IMR-90 (cell line): Measurements from ENCODE around the gene SESN1. TPM values are rescaled to one million over a fixed set of nuclear protein-coding genes. Genes with fewer than 3 reads are reported as not detected.

Source experiments
- ATAC-seq: fragments of 200-7000 bp; cut with Tn5 transposase; 2 replicates; pipeline ENCODE4 v1.9.1; 2020; ENCODE audit warnings: low read depth, mild to moderate bottlenecking, moderate library complexity
- BruUV-seq: library from RNA; stranded (reverse); fragments of 400-500 nt; replicated peaks from 2 replicates; lab custom pipeline; 2021; lab: Mats Ljungman, UMichigan
- CTCF ChIA-PET: fragments of 300-600 bp; formaldehyde crosslinking; extraction: SDS; loops from one replicate; lab custom pipeline; 2021; ENCODE audit warnings: antibody characterized with exemption; lab: Yijun Ruan, JAX
- POLR2A ChIA-PET: fragments of 300-600 bp; sonication (Branson Sonifier 250); formaldehyde crosslinking; loops from one replicate; lab custom pipeline; 2022; ENCODE audit warnings: antibody characterized with exemption; ENCODE audit not compliant: unreplicated experiment; lab: Charles Lee
- DNase-seq: peaks from one replicate; pipeline ENCODE4 v3.0.0; 2013
- H2AFZ ChIP-seq: replicated peaks from 2 replicates; pipeline ENCODE3; 2013; ENCODE audit warnings: low read length, mild to moderate bottlenecking; ENCODE audit not compliant: poor library complexity
- H2AK5ac ChIP-seq: 2 replicates; pipeline ENCODE4 v1.6.1; 2013; ENCODE audit warnings: low read depth, low read length, inconsistent platforms
- H2AK9ac ChIP-seq: replicated peaks from 2 replicates; pipeline ENCODE3; 2013; ENCODE audit warnings: mild to moderate bottlenecking, low read depth, low read length, moderate library complexity; ENCODE audit not compliant: poor library complexity
- H2BK120ac ChIP-seq: 2 replicates; pipeline ENCODE4 v1.6.1; 2013; ENCODE audit warnings: low read depth, low read length, inconsistent platforms
- H2BK15ac ChIP-seq: 3 replicates; pipeline ENCODE4 v1.6.1; 2013; ENCODE audit warnings: low read depth, low read length, inconsistent platforms
- H2BK20ac ChIP-seq: 2 replicates; pipeline ENCODE4 v1.6.1; 2013; ENCODE audit warnings: low read depth, mild to moderate bottlenecking, inconsistent platforms, low read length, moderate library complexity
- H2BK5ac ChIP-seq: 2 replicates; pipeline ENCODE4 v1.6.1; 2013; ENCODE audit warnings: mild to moderate bottlenecking, low read depth, low read length, inconsistent platforms; ENCODE audit not compliant: poor library complexity, severe bottlenecking
- H3K14ac ChIP-seq: replicated peaks from 2 replicates; pipeline ENCODE4 v1.6.1; 2013; ENCODE audit warnings: low read depth, low read length, inconsistent platforms
- H3K18ac ChIP-seq: 2 replicates; pipeline ENCODE4 v1.6.1; 2013; ENCODE audit warnings: low read depth, low read length, control low read depth
- H3K23ac ChIP-seq: 2 replicates; pipeline ENCODE4 v1.6.1; 2013; ENCODE audit warnings: low read depth, low read length, inconsistent platforms
- H3K27ac ChIP-seq: 2 replicates; pipeline ENCODE4 v1.5.1; 2013; ENCODE audit warnings: mild to moderate bottlenecking, control low read depth, low read length; ENCODE audit not compliant: insufficient read depth
- H3K27me3 ChIP-seq: 2 replicates; pipeline ENCODE4 v1.6.1; 2013; ENCODE audit warnings: low read length; ENCODE audit not compliant: control insufficient read depth, insufficient read depth
- H3K36me3 ChIP-seq: 2 replicates; pipeline ENCODE4 v1.6.1; 2013; ENCODE audit warnings: low read length, mixed read lengths; ENCODE audit not compliant: control insufficient read depth, insufficient read depth
- H3K4ac ChIP-seq: 2 replicates; pipeline ENCODE4 v1.6.1; 2013; ENCODE audit warnings: low read depth, low read length, inconsistent platforms
- H3K4me1 ChIP-seq: 2 replicates; pipeline ENCODE4 v1.6.1; 2013; ENCODE audit warnings: low read length, mixed read lengths; ENCODE audit not compliant: control insufficient read depth, insufficient read depth
- H3K4me2 ChIP-seq: 2 replicates; pipeline ENCODE4 v1.6.1; 2013; ENCODE audit warnings: low read depth, mild to moderate bottlenecking, control low read depth, low read length, moderate library complexity
- H3K4me3 ChIP-seq: 2 replicates; pipeline ENCODE4 v1.5.1; 2013; ENCODE audit warnings: low read depth, mild to moderate bottlenecking, control low read depth, low read length, moderate library complexity; ENCODE audit not compliant: insufficient read depth
- H3K56ac ChIP-seq: 2 replicates; pipeline ENCODE4 v1.6.1; 2013; ENCODE audit warnings: low read length, inconsistent platforms; ENCODE audit not compliant: insufficient read depth; ENCODE audit errors: extremely low read depth
- H3K79me1 ChIP-seq, 2 experiments: 2 replicates each; pipeline ENCODE4 v1.6.1; 2013; ENCODE audit warnings: low read length in 2 of 2, inconsistent platforms in 1 of 2, low read depth in 1 of 2
- H3K9ac ChIP-seq: 2 replicates; pipeline ENCODE4 v1.6.1; 2013; ENCODE audit warnings: low read depth, low read length, control low read depth
- H3K9me1 ChIP-seq: 2 replicates; pipeline ENCODE4 v1.6.1; 2013; ENCODE audit warnings: low read length, inconsistent platforms; ENCODE audit not compliant: insufficient read depth
- H3K9me3 ChIP-seq: 2 replicates; pipeline ENCODE4 v1.6.1; 2013; ENCODE audit warnings: low read length; ENCODE audit not compliant: control insufficient read depth, insufficient read depth
- H4K20me1 ChIP-seq: 2 replicates; pipeline ENCODE4 v1.6.1; 2013; ENCODE audit warnings: low read length, inconsistent platforms; ENCODE audit not compliant: insufficient read depth
- H4K5ac ChIP-seq: 2 replicates; pipeline ENCODE4 v1.6.1; 2013; ENCODE audit warnings: mild to moderate bottlenecking, low read depth, low read length, control low read depth
- H4K8ac ChIP-seq, 2 experiments: 2 replicates each; pipeline ENCODE4 v1.6.1; 2013; ENCODE audit warnings: low read depth in 2 of 2, low read length in 2 of 2, control low read depth in 1 of 2, inconsistent platforms in 1 of 2
- H4K91ac ChIP-seq: 2 replicates; pipeline ENCODE4 v1.6.1; 2013; ENCODE audit warnings: low read depth, low read length, inconsistent platforms; ENCODE audit not compliant: insufficient read depth
- BHLHE40 ChIP-seq: fragments of 150-350 bp; IDR thresholded peaks from 2 replicates; pipeline ENCODE4 v1.6.1; 2016; ENCODE audit warnings: mild to moderate bottlenecking, low read depth, low read length
- CEBPB ChIP-seq: IDR thresholded peaks from 2 replicates; pipeline ENCODE4 v1.6.1; 2012; ENCODE audit warnings: low read depth, low read length, improper control_type of control experiment
- CHD1 ChIP-seq: IDR thresholded peaks from 2 replicates; pipeline ENCODE4 v1.6.1; 2012; ENCODE audit warnings: low read depth, low read length, improper control_type of control experiment
- FOS ChIP-seq: fragments of 150-350 bp; IDR thresholded peaks from 2 replicates; pipeline ENCODE4 v1.6.1; 2016; ENCODE audit warnings: low read depth, low read length
- MAFK ChIP-seq: IDR thresholded peaks from 2 replicates; pipeline ENCODE4 v1.6.1; 2012; ENCODE audit warnings: low read depth, low read length, improper control_type of control experiment
- MAZ ChIP-seq: IDR thresholded peaks from 2 replicates; pipeline ENCODE4 v1.6.1; 2012; ENCODE audit warnings: low read depth, mild to moderate bottlenecking, low read length, improper control_type of control experiment, moderate library complexity, borderline replicate concordance
- MXI1 ChIP-seq: IDR thresholded peaks from 2 replicates; pipeline ENCODE4 v1.6.1; 2012; ENCODE audit warnings: low read depth, mild to moderate bottlenecking, low read length, moderate library complexity, borderline replicate concordance
- NFE2L2 ChIP-seq: fragments of 150-350 bp; IDR thresholded peaks from 2 replicates; pipeline ENCODE4 v1.6.1; 2016; ENCODE audit warnings: low read depth, mild to moderate bottlenecking, low read length
- POLR2A ChIP-seq: IDR thresholded peaks from 2 replicates; pipeline ENCODE4 v1.6.1; 2012; ENCODE audit warnings: mild to moderate bottlenecking, low read depth, low read length
- RAD21 ChIP-seq: IDR thresholded peaks from 2 replicates; pipeline ENCODE4 v1.6.1; 2012; ENCODE audit warnings: low read length, improper control_type of control experiment
- RCOR1 ChIP-seq: IDR thresholded peaks from 2 replicates; pipeline ENCODE4 v1.6.1; 2012; ENCODE audit warnings: mild to moderate bottlenecking, low read length, improper control_type of control experiment; ENCODE audit not compliant: insufficient replicate concordance
- RFX5 ChIP-seq: IDR thresholded peaks from 2 replicates; pipeline ENCODE4 v1.8.0; 2012; ENCODE audit warnings: low read depth, mild to moderate bottlenecking, low read length, moderate library complexity
- SMC3 ChIP-seq: fragments of 150-350 bp; IDR thresholded peaks from 2 replicates; pipeline ENCODE4 v1.6.1; 2016; ENCODE audit warnings: low read depth, mild to moderate bottlenecking, antibody characterized with exemption, low read length, moderate library complexity
- WGBS, 2 experiments: methylation state at CpG; one replicate each; pipeline versions ENCODE4 v1.1.5 to v1.1.7; 2013; ENCODE audit warnings: missing lambda C conversion rate in 2 of 2; ENCODE audit not compliant: insufficient read length in 1 of 2; ENCODE audit errors: extremely low coverage in 2 of 2; 5-methylcytosine and 5-hydroxymethylcytosine counted together
- dilution Hi-C: fragments of 300-500 bp; cut with HindIII; formaldehyde crosslinking; loops from one replicate; pipeline ENCODE4 v1.14.3; 2018; ENCODE audit warnings: low sequenced_read_pairs; ENCODE audit not compliant: unreplicated experiment
- in situ Hi-C: fragments of 300-500 bp; cut with MboI; formaldehyde crosslinking; loops from 3 replicates; pipeline ENCODE4 v1.14.3; 2019; ENCODE audit warnings: low sequenced_read_pairs, inconsistent platforms, mixed read lengths
- intact Hi-C: fragments of 100-400 bp; cut with micrococcal nuclease; formaldehyde crosslinking; loops from 2 replicates; pipeline ENCODE4 v1.10.0; 2022
- polyA plus RNA-seq, 3 experiments: library from polyadenylated mRNA; depleted of rRNA; stranded (reverse); fragments of >200 nt; gene quantifications; 2 replicates each; pipeline ENCODE4 v1.2.3, GENCODE V29; 2012; ENCODE audit warnings: low replicate concordance in 1 of 3
- total RNA-seq: library from RNA; depleted of rRNA; stranded (reverse); fragments of >200 nt; gene quantifications from 2 replicates; pipeline ENCODE4 v1.2.3, GENCODE V29; 2012
- TF ChIP-seq, protein P1 (sequence below): conservative IDR thresholded peaks from 2 replicates; pipeline ENCODE4 v1.5.1; 2012; ENCODE audit warnings: mild to moderate bottlenecking, low read depth, low read length, improper control_type of control experiment
- TF ChIP-seq, protein P2 (sequence below): fragments of 150-350 bp; IDR thresholded peaks from 2 replicates; pipeline ENCODE4 v1.6.1; 2017; ENCODE audit warnings: mild to moderate bottlenecking, antibody characterized with exemption, low read length, low read depth
- TF ChIP-seq, protein P3 (sequence below): fragments of 150-350 bp; IDR thresholded peaks from 2 replicates; pipeline ENCODE4 v1.6.1; 2016; ENCODE audit warnings: low read depth, mild to moderate bottlenecking, low read length, moderate library complexity, borderline replicate concordance

The SESN1 gene
- total and polyA plus RNA-seq, 2 of the 4 experiments (the other 2 are of a cell fraction): 9.7 to 16.7 TPM

DNA sequence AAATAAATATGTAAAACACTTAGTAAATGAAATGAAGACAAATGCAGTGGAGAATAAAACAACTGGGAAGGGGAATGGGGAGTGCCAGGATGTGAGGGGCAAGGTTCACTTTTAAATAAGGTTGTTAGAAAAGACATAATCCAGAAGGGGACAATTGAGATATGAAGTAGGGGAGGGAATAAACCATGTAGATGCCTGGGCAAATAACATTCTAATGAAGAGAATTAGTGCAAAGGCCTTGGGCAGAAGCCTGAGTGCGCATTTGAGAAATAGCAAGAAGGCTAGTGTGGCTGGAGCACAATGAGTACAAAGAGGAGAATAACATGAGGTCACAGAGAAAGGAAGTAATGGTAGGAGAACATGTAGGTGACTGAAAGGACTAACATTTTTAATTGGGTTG is 3.0 kb upstream of the SESN1 start:
- H3K4me2 ChIP-seq: no peak overlapping the region
- no peak overlapping the region for H3K23ac ChIP-seq
- intact Hi-C loops (no loop called here), dilution Hi-C loops (no loop called here), in situ Hi-C loops (no loop called here)
- no peak overlapping the region for H3K4me3 ChIP-seq
- no peaks in the 10 kb centered on the region for H3K9me3 ChIP-seq
- H3K14ac ChIP-seq: no peak overlapping the region
- peaks cover 7% of the 10 kb centered on the region; the same call in 1 of the 2 replicates for H4K20me1 ChIP-seq
- no peak overlapping the region for H4K91ac ChIP-seq
- H3K36me3 ChIP-seq: 0 out of 2 replicates have a peak, but pooled peaks cover 2% of the 10 kb centered on the region
- H2AK5ac ChIP-seq: no peak overlapping the region
- peaks cover 2% of the 10 kb centered on the region; the same call in 1 of the 2 replicates for H3K4me1 ChIP-seq
- POLR2A ChIA-PET: no interaction called here
- BruUV-seq: no TSS peak
- ATAC-seq (no peak), DNase-seq (no peak)
- H3K18ac ChIP-seq: no peak overlapping the region
- H2BK5ac ChIP-seq: no peak overlapping the region
- no peak overlapping the region for H3K27ac ChIP-seq
- no peak overlapping the region for H3K9ac ChIP-seq
- H3K56ac ChIP-seq: no peak overlapping the region
- H2BK120ac ChIP-seq: no peak overlapping the region
- WGBS, 2 experiments: 100% methylated on average over 1 of the region's 1 CpG; no CpG with 5 or more reads in 1 of the 2 experiments
- no peak overlapping the region for H4K5ac ChIP-seq
- no peak overlapping the region for H3K4ac ChIP-seq
- H2AK9ac ChIP-seq: no peak overlapping the region
- H4K8ac ChIP-seq: no peak overlapping the region
- H2BK15ac ChIP-seq: no peak overlapping the region
- CTCF ChIA-PET: no interaction called here
- no peaks in the 10 kb centered on the region for H3K27me3 ChIP-seq
- H3K79me1 ChIP-seq: peaks cover 30 to 47% of the 10 kb centered on the region in 2 experiments
- TF ChIP-seq BHLHE40 (no peak), POLR2A (no peak), SMC3 (no peak), RFX5 (no peak), NFE2L2 (no peak), FOS (no peak), RCOR1 (no peak), MXI1 (no peak), MAFK (no peak), CEBPB (no peak), MAZ (no peak), RAD21 (no peak), CHD1 (no peak)
- TF ChIP-seq, protein P1, sequence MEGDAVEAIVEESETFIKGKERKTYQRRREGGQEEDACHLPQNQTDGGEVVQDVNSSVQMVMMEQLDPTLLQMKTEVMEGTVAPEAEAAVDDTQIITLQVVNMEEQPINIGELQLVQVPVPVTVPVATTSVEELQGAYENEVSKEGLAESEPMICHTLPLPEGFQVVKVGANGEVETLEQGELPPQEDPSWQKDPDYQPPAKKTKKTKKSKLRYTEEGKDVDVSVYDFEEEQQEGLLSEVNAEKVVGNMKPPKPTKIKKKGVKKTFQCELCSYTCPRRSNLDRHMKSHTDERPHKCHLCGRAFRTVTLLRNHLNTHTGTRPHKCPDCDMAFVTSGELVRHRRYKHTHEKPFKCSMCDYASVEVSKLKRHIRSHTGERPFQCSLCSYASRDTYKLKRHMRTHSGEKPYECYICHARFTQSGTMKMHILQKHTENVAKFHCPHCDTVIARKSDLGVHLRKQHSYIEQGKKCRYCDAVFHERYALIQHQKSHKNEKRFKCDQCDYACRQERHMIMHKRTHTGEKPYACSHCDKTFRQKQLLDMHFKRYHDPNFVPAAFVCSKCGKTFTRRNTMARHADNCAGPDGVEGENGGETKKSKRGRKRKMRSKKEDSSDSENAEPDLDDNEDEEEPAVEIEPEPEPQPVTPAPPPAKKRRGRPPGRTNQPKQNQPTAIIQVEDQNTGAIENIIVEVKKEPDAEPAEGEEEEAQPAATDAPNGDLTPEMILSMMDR: no peak
- TF ChIP-seq, protein P2, sequence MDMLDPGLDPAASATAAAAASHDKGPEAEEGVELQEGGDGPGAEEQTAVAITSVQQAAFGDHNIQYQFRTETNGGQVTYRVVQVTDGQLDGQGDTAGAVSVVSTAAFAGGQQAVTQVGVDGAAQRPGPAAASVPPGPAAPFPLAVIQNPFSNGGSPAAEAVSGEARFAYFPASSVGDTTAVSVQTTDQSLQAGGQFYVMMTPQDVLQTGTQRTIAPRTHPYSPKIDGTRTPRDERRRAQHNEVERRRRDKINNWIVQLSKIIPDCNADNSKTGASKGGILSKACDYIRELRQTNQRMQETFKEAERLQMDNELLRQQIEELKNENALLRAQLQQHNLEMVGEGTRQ: no peak
- TF ChIP-seq, protein P3, sequence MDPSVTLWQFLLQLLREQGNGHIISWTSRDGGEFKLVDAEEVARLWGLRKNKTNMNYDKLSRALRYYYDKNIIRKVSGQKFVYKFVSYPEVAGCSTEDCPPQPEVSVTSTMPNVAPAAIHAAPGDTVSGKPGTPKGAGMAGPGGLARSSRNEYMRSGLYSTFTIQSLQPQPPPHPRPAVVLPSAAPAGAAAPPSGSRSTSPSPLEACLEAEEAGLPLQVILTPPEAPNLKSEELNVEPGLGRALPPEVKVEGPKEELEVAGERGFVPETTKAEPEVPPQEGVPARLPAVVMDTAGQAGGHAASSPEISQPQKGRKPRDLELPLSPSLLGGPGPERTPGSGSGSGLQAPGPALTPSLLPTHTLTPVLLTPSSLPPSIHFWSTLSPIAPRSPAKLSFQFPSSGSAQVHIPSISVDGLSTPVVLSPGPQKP: no peak
- no peak overlapping the region for H2AFZ ChIP-seq
- H3K9me1 ChIP-seq: 0 out of 2 replicates have a peak, but pooled peaks cover 2% of the 10 kb centered on the region
- H2BK20ac ChIP-seq: no peak overlapping the region
